SK-N-SH (cell line): ENCODE data around the gene FMN2. TPM values are rescaled to one million over a fixed set of nuclear protein-coding genes. Genes with fewer than 3 reads are reported as not detected.

ENCODE experiments used
- CTCF ChIA-PET: fragments of 300-600, 350-600 bp; formaldehyde crosslinking; extraction: SDS; loops from one replicate; lab custom pipeline; 2021; lab: Yijun Ruan, JAX
- POLR2A ChIA-PET: fragments of 350-600 bp; sonication (Branson Sonifier 250); formaldehyde crosslinking; extraction: SDS; loops from one replicate; lab custom pipeline; 2020; ENCODE audit warnings: antibody characterized with exemption, inconsistent platforms; lab: Yijun Ruan, JAX
- DNase-seq: peaks from one replicate; pipeline ENCODE4 v3.0.0; 2012
- H2AFZ ChIP-seq: fragments of 200-600 bp; sonication (generic); 2 replicates; pipeline ENCODE4 v1.8.1; 2016; ENCODE audit warnings: antibody characterized with exemption, mild to moderate bottlenecking, low read depth
- H3F3A ChIP-seq: fragments of 200-600 bp; sonication (generic); replicated peaks from 2 replicates; pipeline ENCODE3; 2016; ENCODE audit warnings: antibody characterized with exemption, mild to moderate bottlenecking; ENCODE audit not compliant: insufficient read depth
- H3K27ac ChIP-seq, 2 experiments: fragments of 200-500 bp in 1 of 2; fragments of 200-600 bp in 1 of 2; sonication (Bioruptor generic) in 1 of 2; sonication (generic), shearing (Covaris generic) in 1 of 2; 2 replicates each; pipeline versions ENCODE4 v1.5.1 to v1.6.1; 2014 to 2016; ENCODE audit warnings: low read depth in 2 of 2, inconsistent platforms in 1 of 2, low read length in 1 of 2, mild to moderate bottlenecking in 1 of 2, mixed read lengths in 1 of 2
- H3K27me3 ChIP-seq: fragments of 200-600 bp; sonication (generic), shearing (Covaris generic); 2 replicates; pipeline ENCODE4 v1.6.1; 2016; ENCODE audit warnings: mixed run types; ENCODE audit not compliant: insufficient read depth
- H3K36me3 ChIP-seq, 2 experiments: fragments of 200-500 bp in 1 of 2; fragments of 200-600 bp in 1 of 2; sonication (Bioruptor generic) in 1 of 2; sonication (generic) in 1 of 2; replicated peaks in 1 of 2; 2 replicates each; pipeline versions ENCODE3 to v1.5.1; 2014 to 2016; ENCODE audit warnings: low read length in 1 of 2, mild to moderate bottlenecking in 1 of 2; ENCODE audit not compliant: insufficient read depth in 2 of 2, control insufficient read depth in 1 of 2
- H3K4me1 ChIP-seq, 2 experiments: fragments of 200-500 bp in 1 of 2; fragments of 200-600 bp in 1 of 2; sonication (Bioruptor generic) in 1 of 2; sonication (generic), shearing (Covaris generic) in 1 of 2; 2 replicates each; pipeline versions ENCODE4 v1.5.1 to v1.6.1; 2014 to 2016; ENCODE audit warnings: low read depth in 1 of 2, low read length in 1 of 2, mixed run types in 1 of 2; ENCODE audit not compliant: insufficient read depth in 2 of 2, control insufficient read depth in 1 of 2
- H3K4me2 ChIP-seq: fragments of 200-600 bp; sonication (generic), shearing (Covaris generic); 2 replicates; pipeline ENCODE4 v1.6.1; 2017; ENCODE audit warnings: mixed run types
- H3K4me3 ChIP-seq, 2 experiments: fragments of 200-500 bp in 1 of 2; fragments of 200-600 bp in 1 of 2; sonication (Bioruptor generic) in 1 of 2; sonication (generic), shearing (Covaris generic) in 1 of 2; 2 replicates each; pipeline versions ENCODE4 v1.5.1 to v1.8.1; 2014 to 2016; ENCODE audit warnings: low read depth in 2 of 2, inconsistent platforms in 1 of 2, low read length in 1 of 2, mild to moderate bottlenecking in 1 of 2, mixed read lengths in 1 of 2, moderate library complexity in 1 of 2
- H3K79me2 ChIP-seq: fragments of 200-600 bp; sonication (generic); 2 replicates; pipeline ENCODE4 v1.8.1; 2017; ENCODE audit warnings: mild to moderate bottlenecking; ENCODE audit not compliant: insufficient read depth
- H3K9ac ChIP-seq: fragments of 200-600 bp; sonication (generic); 2 replicates; pipeline ENCODE4 v1.6.1; 2017; ENCODE audit warnings: mixed run types
- H3K9me2 ChIP-seq: fragments of 200-600 bp; sonication (generic); 2 replicates; pipeline ENCODE4 v1.6.1; 2017; ENCODE audit warnings: mixed run types
- H3K9me3 ChIP-seq: fragments of 200-600 bp; sonication (generic); 2 replicates; pipeline ENCODE4 v1.6.1; 2017; ENCODE audit warnings: mixed run types, mild to moderate bottlenecking, moderate library complexity
- H4K20me1 ChIP-seq: fragments of 200-600 bp; sonication (generic); 2 replicates; pipeline ENCODE4 v1.6.1; 2017; ENCODE audit warnings: mild to moderate bottlenecking, mixed run types; ENCODE audit not compliant: insufficient read depth
- CTCF ChIP-seq: fragments of 200-600 bp; sonication (generic); IDR thresholded peaks from 2 replicates; pipeline ENCODE4 v1.6.1; 2017; ENCODE audit warnings: antibody characterized with exemption, mild to moderate bottlenecking, moderate library complexity
- FOSL2 ChIP-seq: IDR thresholded peaks from 2 replicates; pipeline ENCODE4 v1.4.0; 2012; ENCODE audit warnings: low read depth, mild to moderate bottlenecking, moderate library complexity, borderline replicate concordance
- FOXJ3 ChIP-seq: sonication (generic); formaldehyde crosslinking; IDR thresholded peaks from 2 replicates; pipeline ENCODE4 v1.5.1; 2020; ENCODE audit warnings: mild to moderate bottlenecking, missing genetic modification reagents
- MXI1 ChIP-seq: IDR thresholded peaks from 2 replicates; pipeline ENCODE4 v1.6.1; 2012; ENCODE audit warnings: mild to moderate bottlenecking, low read depth, low read length, improper control_type of control experiment
- NRF1 ChIP-seq: IDR thresholded peaks from 2 replicates; pipeline ENCODE4 v1.6.1; 2012; ENCODE audit warnings: low read depth, mild to moderate bottlenecking, low read length
- WGBS: methylation state at CpG from one replicate; pipeline ENCODE4 v1.1.6; 2017; ENCODE audit warnings: low lambda C conversion rate; 5-methylcytosine and 5-hydroxymethylcytosine counted together
- polyA plus RNA-seq, 3 experiments: library from polyadenylated mRNA; depleted of rRNA; stranded (reverse); fragments of >200 nt; gene quantifications; 2 replicates each; pipeline ENCODE4 v1.2.3, GENCODE V29; 2012

FMN2 gene
- polyA plus RNA-seq, 1 of the 3 experiments (the other 2 are of a cell fraction), result 7.2 TPM

GRCh38 chr1:240285540-240285939 is 193.9 kb downstream of the FMN2 start:
- 94% methylated on average over 4 of the region's 4 CpGs for WGBS
- DNase-seq, result no peak
- no peaks in the 10 kb centered on the region for H3K27me3 ChIP-seq
- H3K9me3 ChIP-seq, result no peaks in the 10 kb centered on the region
- H3K9ac ChIP-seq, result no peak overlapping the region
- no peak overlapping the region for H3K4me3 ChIP-seq
- ChIA-PET POLR2A (no interaction called here), CTCF (no interaction called here)
- H4K20me1 ChIP-seq, result no peaks in the 10 kb centered on the region
- peaks cover 10% of the 10 kb centered on the region for H3F3A ChIP-seq
- no peak for TF ChIP-seq NRF1
- no peak overlapping the region for H2AFZ ChIP-seq
- H3K36me3 ChIP-seq, result peaks cover 23 to 48% of the 10 kb centered on the region in 2 experiments
- H3K4me1 ChIP-seq, result no peaks in the 10 kb centered on the region; a peak in 1 of 4 replicates
- H3K79me2 ChIP-seq, result peaks cover 97% of the 10 kb centered on the region
- no peaks in the 10 kb centered on the region for H3K9me2 ChIP-seq
- H3K27ac ChIP-seq, result peak overlapping the region in 1 of 2 experiments; percentile 6; a peak in 1 of 4 replicates
- H3K4me2 ChIP-seq, result no peak overlapping the region

GRCh38 chr1:240287722-240288121 is 196.0 kb downstream of the FMN2 start:
- Histone ChIP-seq H3K4me3 (no peak overlapping the region), H3K27ac (peak overlapping the region in 1 of 2 experiments; percentile 2; a peak in 1 of 4 replicates), H3K27me3 (no peaks in the 10 kb centered on the region), H3K9ac (no peak overlapping the region), H3K9me3 (no peaks in the 10 kb centered on the region), H3K79me2 (peaks cover 95% of the 10 kb centered on the region), H3K36me3 (peaks cover 16 to 40% of the 10 kb centered on the region in 2 experiments), H3F3A (peaks cover 20% of the 10 kb centered on the region), H3K4me1 (peaks cover 0 to 7% of the 10 kb centered on the region in 2 experiments; a peak in 1 of 4 replicates), H4K20me1 (no peaks in the 10 kb centered on the region), H3K4me2 (no peak overlapping the region), H2AFZ (no peak overlapping the region), H3K9me2 (no peaks in the 10 kb centered on the region)
- 100% methylated on average over 1 of the region's 1 CpG for WGBS
- ChIA-PET POLR2A (no interaction called here), CTCF (interaction anchor here (0.7 to 1.2 kb wide), 3 partner anchors 322 to 406 kb away, joined by 3 to 4 read pairs (median 3); no protein-coding TSS in a partner anchor)
- no peak for DNase-seq
- peak; percentile 11; the same call in 1 of the 2 replicates for TF ChIP-seq CTCF
- no peak for TF ChIP-seq FOXJ3 (CRISPR knock-in tag)

- H3K4me1 ChIP-seq, result peaks cover 0 to 17% of the 10 kb centered on the region in 2 experiments; a peak in 2 of 4 replicates
- CTCF ChIA-PET, result no interaction called here
- H3F3A ChIP-seq, result peaks cover 27% of the 10 kb centered on the region
- no peak overlapping the region; the same call in 1 of the 2 replicates for H3K4me2 ChIP-seq
- no peak for TF ChIP-seq FOSL2
- TF ChIP-seq MXI1, result no peak
- H4K20me1 ChIP-seq, result no peaks in the 10 kb centered on the region
- H3K79me2 ChIP-seq, result peaks cover 94% of the 10 kb centered on the region
- H3K4me3 ChIP-seq, result no peak overlapping the region
- H3K9ac ChIP-seq, result no peak overlapping the region
- H3K36me3 ChIP-seq, result peaks cover 3 to 59% of the 10 kb centered on the region in 2 experiments
- peak overlapping the region in 1 of 2 experiments; percentile 64; a peak in 2 of 4 replicates for H3K27ac ChIP-seq
- DNase-seq, result no peak
- no peaks in the 10 kb centered on the region for H3K27me3 ChIP-seq
- 72% methylated on average over 2 of the region's 2 CpGs for WGBS
- H2AFZ ChIP-seq, result no peak overlapping the region
- POLR2A ChIA-PET, result no interaction called here
- H3K9me3 ChIP-seq, result no peaks in the 10 kb centered on the region
- no peaks in the 10 kb centered on the region for H3K9me2 ChIP-seq
Observed at GRCh38 chr1:240293706-240294105, 202.0 kb downstream of the FMN2 start.
